Type B pancreatic cell (in vitro differentiated cells): ENCODE results near the gene MYH7. TPM values are rescaled to one million over a fixed set of nuclear protein-coding genes. Genes with fewer than 3 reads are reported as not detected.
A peak's percentile ranks its signal among the peaks of the same experiment; 100 is the strongest.
"Not testable (repeated sequence)": the region's sequence is repeated elsewhere in the genome, so short reads cannot be mapped to it uniquely, and the experiment has no call there.

Experiments
- DNase-seq: peaks from one replicate; pipeline ENCODE4 v3.0.0; 2021; ENCODE audit warnings: mixed read lengths; ENCODE audit not compliant: unreplicated experiment; ENCODE audit errors: extremely low spot score
- H3K27ac Mint-ChIP-seq: 2 replicates; pipeline ENCODE4 v1.8.0; 2021; ENCODE audit warnings: mild to moderate bottlenecking, mixed read lengths
- H3K27me3 Mint-ChIP-seq: 2 replicates; pipeline ENCODE4 v1.8.0; 2021; ENCODE audit warnings: mixed read lengths
- H3K36me3 Mint-ChIP-seq: 2 replicates; pipeline ENCODE4 v1.8.0; 2021; ENCODE audit warnings: mixed read lengths
- H3K4me1 Mint-ChIP-seq: one replicate; pipeline ENCODE4 v1.8.0; 2021; ENCODE audit warnings: mixed read lengths; ENCODE audit not compliant: unreplicated experiment
- H3K4me3 Mint-ChIP-seq: 2 replicates; pipeline ENCODE4 v1.8.0; 2021; ENCODE audit warnings: mild to moderate bottlenecking, mixed read lengths
- H3K9me3 Mint-ChIP-seq: 2 replicates; pipeline ENCODE4 v1.8.0; 2021; ENCODE audit warnings: mixed read lengths
- CTCF ChIP-seq: fragments of 200-600 bp; sonication (generic); conservative IDR thresholded peaks from 2 replicates; pipeline ENCODE4 v1.5.0; 2021; ENCODE audit warnings: antibody characterized with exemption, mild to moderate bottlenecking
- total RNA-seq: library from RNA; stranded (reverse); gene quantifications from 2 replicates; pipeline ENCODE4 v1.2.1, GENCODE V29; 2021; ENCODE audit warnings: low replicate concordance

MYH7 gene
- total RNA-seq, 1 donor from 2014 or later = 0.14 TPM

- Mint-ChIP-seq H3K36me3 (no peaks in the 10 kb centered on the region), H3K27me3 (peaks cover 38% of the 10 kb centered on the region), H3K4me1 (peaks cover 7% of the 10 kb centered on the region), H3K9me3 (no peaks in the 10 kb centered on the region), H3K27ac (no peak overlapping the region), H3K4me3 (no peak overlapping the region)
- DNase-seq = no peak
- TF ChIP-seq CTCF = no peak
Observed at GRCh38 chr14:23432102-23432925, 3.1 kb downstream of the MYH7 start.

DNA sequence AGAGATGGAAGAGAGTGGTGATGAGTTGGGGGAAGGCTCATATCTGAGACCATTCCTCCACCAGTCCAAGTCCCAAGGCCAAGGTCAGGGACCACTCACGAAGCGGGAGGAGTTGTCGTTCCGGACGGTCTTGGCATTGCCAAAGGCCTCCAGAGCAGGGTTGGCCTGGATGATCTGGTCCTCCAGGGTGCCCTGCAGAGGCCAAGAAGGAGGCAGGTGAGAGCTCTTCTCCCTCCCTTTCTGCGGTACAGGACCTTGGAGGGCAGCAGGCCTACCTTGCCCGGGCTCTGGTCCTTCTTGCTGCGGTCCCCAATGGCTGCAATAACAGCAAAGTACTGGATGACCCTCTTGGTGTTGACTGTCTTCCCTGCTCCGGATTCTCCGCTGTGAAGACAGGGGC lies 4.0 kb downstream of the MYH7 start:
- H3K4me3 Mint-ChIP-seq = no peak overlapping the region
- no peak for TF ChIP-seq CTCF
- H3K36me3 Mint-ChIP-seq = no peaks in the 10 kb centered on the region
- H3K27ac Mint-ChIP-seq = no peak overlapping the region
- DNase-seq = no peak
- peaks cover 38% of the 10 kb centered on the region for H3K27me3 Mint-ChIP-seq
- no peaks in the 10 kb centered on the region for H3K9me3 Mint-ChIP-seq
- H3K4me1 Mint-ChIP-seq = peaks cover 7% of the 10 kb centered on the region

DNA sequence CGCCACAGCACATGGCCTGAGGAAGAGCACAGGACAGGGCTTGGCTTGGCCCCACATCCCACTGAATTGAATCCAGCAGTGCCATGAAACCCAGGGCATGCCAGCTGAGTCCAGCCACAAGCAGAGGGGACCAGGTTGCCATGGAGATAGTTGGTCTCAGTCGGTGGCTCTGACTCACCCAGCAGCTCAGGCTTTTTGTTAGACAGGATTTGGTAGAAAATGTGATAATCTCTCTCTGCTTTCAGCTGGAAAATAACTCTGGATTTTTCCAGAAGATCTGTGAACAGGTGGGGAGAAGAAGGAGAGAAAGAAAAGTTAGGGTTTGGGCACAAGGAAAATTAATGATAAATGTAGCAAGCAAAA lies 4.8 kb downstream of the MYH7 start:
- no peak for TF ChIP-seq CTCF
- H3K27me3 Mint-ChIP-seq = peaks cover 38% of the 10 kb centered on the region
- no peak overlapping the region for H3K4me3 Mint-ChIP-seq
- peaks cover 7% of the 10 kb centered on the region for H3K4me1 Mint-ChIP-seq
- no peaks in the 10 kb centered on the region for H3K36me3 Mint-ChIP-seq
- H3K9me3 Mint-ChIP-seq = no peaks in the 10 kb centered on the region
- DNase-seq = no peak
- peak overlapping the region; percentile 14 for H3K27ac Mint-ChIP-seq

DNA sequence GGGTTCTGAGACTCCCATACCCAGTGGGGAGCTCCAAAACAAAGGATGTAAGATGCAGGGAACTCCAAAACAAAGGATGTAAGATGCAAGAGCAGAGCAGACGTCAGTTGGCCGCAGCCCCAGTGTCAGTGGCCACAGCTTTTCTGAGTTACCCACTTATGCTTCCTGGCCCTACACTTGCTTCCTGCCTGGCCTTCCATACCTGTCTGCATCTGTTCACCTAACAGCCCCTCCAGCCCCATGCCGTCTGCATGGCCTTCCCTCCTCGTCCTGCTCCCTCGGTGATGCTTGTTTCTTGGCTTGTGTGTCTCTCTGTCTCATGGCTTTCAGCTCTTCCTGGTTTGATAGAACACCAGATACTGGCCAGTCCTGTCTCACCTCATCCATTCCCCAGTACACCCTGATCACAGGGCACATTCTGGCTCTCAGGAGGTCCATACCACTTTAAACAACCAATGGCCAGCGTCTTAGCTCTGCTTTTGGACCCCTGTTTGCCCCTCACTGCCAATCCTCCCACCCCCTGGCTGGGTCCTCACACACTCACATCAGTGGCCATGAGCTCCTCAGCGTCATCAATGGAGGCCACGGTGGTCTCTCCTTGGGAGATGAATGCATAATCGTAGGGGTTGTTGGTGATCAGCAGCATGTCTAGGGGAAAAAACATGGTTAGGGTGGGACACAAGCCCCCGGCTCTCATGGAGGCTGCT lies 5.3 kb downstream of the MYH7 start:
- TF ChIP-seq CTCF = no peak
- DNase-seq = no peak
- Mint-ChIP-seq H3K4me3 (no peak overlapping the region), H3K27me3 (peaks cover 39% of the 10 kb centered on the region), H3K4me1 (peaks cover 7% of the 10 kb centered on the region), H3K36me3 (no peaks in the 10 kb centered on the region), H3K27ac (no peak overlapping the region), H3K9me3 (no peaks in the 10 kb centered on the region)

GRCh38 chr14:23428686-23429495 lies 6.6 kb downstream of the MYH7 start:
- no peak for DNase-seq
- no peaks in the 10 kb centered on the region for H3K36me3 Mint-ChIP-seq
- no peak for TF ChIP-seq CTCF
- H3K4me3 Mint-ChIP-seq = no peak overlapping the region
- peaks cover 38% of the 10 kb centered on the region for H3K27me3 Mint-ChIP-seq
- no peaks in the 10 kb centered on the region for H3K9me3 Mint-ChIP-seq
- H3K4me1 Mint-ChIP-seq = peaks cover 7% of the 10 kb centered on the region
- H3K27ac Mint-ChIP-seq = no peak overlapping the region

GRCh38 chr14:23425798-23426197 lies 9.7 kb downstream of the MYH7 start:
- not testable (repeated sequence) for H3K36me3 Mint-ChIP-seq, H3K27ac Mint-ChIP-seq, H3K4me1 Mint-ChIP-seq, H3K4me3 Mint-ChIP-seq, H3K9me3 Mint-ChIP-seq, DNase-seq
- H3K27me3 Mint-ChIP-seq = peaks cover 27% of the 10 kb centered on the region
